NCI-H1694 (cell line): ENCODE results near the gene CENPE.

Experiments
- DNase-seq: peaks from one replicate; lab custom pipeline; 2025; lab: John Stamatoyannopoulos, UW

CENPE gene

DNA sequence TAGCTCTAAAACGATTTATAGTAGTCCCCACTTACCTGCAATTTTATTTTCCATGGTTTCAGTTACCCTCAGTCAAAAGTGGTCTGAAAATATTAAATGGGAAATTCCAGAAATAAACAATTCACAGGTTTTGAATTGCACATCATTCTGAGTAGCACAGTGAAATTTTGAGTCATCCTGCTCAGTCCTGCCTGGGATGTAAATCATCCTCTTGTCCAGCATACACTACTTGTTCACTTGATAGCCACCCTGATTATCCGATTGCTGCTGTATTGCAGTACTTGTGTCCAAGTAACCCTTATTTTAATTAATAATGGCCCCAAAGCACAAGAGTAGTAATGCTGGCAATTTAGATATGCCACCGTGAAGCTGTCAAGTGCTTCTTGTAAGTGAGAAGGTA, 75.0 kb downstream of the CENPE start:
- no peak for DNase-seq

DNA sequence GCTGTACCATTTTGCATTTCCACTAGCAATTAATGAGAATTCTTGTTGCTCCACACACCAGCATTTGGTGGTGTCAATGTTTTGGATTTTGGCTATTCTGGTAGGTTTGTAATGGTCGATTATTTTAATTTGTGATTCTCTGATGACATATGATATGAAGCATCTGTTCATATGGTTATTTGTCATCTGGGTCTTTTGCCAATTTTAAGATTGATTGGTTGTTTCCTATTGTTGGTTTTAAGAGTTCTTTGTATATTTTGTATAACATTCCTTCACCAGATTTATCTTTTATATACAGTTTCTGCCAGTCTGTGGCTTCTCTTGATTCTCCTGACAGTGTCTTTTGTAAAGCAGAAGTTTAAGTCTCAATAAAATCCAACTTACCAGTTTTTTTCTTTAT, 80.0 kb downstream of the CENPE start:
- DNase-seq, result no peak

DNA sequence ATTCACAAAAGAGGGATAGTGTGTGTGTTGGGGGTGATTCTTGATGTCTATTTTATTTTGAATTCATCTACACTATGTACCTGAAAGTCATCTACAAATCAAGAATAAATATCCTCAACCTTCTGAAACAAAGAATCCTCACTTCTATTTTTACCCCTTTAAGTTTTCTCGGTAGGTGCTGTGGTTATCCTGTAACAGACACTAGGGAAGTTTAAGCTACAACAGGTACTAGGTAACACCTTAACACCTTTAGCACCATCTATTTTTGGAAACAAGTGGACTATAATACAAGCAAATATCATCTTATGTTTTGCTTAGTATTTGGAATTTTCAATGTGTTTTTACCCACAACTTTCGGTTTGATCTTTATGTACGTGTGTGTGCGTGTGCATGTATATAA, 86.5 kb downstream of the CENPE start:
- no peak for DNase-seq

DNA sequence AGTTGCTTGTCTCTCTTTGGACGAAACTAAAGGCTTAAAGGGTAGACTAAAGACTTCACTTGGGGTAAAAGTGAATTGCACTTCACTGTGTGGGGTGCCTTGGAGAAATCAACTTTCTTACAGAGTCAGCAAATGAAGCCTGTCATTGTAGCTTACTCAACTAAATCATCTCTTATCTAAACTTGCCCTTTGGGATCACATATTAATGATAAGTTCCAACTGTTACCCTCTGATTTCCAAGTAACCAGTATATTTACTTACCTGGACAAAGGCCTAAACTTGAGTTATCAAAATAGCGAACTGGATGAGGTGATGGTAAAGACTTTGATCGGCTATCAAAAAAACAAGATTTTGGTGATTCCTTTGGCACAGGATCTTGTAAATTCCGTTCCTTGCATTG, 89.6 kb downstream of the CENPE start:
- no peak for DNase-seq

DNA sequence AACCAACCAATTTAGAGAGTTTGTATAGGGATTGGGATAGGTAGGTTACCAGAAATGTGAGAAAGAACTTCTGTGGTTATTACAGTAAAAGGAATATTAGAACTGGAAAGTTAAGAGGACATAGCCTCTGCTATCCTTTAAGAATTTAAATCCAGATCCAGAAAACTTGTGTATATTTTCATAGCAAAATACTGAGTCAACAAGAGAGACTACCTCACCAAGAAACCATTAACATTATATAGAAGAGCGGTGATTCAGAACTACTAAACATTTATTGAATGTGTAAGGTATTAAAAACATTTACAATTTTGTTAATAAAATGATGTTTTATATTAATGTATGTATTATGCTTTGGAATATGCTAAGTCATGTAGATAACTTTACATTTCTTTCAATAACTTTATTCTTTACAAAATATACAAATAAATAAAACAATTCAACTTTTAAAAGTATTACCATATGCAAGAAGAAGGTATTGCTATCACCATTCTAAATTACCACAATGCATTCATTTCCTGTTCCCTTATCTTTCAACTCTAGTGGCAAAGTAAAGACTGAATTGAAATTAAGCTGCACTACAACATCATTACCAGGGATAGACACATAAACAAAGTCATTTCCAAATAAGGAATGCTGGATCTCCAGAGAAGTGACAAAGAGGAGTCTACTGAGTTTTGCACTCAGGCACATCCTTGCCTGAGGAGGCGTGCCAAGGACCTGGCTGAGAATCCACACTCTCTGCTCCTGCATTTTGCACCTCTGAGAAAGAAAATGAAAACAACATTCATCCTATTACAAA, 92.4 kb downstream of the CENPE start:
- no peak for DNase-seq

DNA sequence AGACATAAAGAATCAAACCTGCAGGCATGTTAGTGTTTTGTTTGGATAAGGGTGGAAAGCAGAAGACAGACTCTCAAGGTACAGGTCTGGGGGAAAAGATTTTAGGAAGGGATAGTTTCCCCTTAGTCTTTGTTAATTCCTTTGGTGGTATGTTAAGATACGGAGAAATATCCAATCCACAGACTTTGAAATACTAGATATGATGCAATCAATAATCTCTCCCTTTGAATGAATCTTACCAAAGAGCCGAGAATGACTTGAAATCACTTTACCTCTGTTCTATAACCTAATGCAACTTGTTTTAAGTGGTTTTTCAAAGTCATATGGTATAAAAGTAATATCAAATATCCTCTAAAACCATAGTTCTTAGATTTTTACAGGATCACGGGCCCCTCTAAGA, 93.3 kb downstream of the CENPE start:
- no peak for DNase-seq

DNA sequence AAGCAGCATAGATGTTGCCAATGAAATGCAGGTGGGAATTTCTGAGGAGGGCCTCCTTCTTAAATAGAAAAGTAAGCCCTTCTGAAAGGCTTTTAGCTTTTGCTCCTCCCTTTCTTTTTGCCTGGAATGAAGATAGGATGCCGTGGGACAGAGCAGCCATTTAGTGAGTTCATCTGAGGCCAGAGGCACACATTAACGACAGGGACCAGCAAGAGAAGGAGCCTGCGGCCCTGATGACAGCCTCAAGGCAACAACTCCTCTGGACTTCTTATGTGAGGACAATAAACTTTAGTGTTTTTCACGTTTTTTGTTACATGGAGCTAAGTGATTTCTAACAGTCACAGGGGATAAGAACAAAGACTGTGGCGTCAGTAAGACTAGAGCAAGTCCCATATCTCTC, 97.5 kb downstream of the CENPE start:
- no peak for DNase-seq

DNA sequence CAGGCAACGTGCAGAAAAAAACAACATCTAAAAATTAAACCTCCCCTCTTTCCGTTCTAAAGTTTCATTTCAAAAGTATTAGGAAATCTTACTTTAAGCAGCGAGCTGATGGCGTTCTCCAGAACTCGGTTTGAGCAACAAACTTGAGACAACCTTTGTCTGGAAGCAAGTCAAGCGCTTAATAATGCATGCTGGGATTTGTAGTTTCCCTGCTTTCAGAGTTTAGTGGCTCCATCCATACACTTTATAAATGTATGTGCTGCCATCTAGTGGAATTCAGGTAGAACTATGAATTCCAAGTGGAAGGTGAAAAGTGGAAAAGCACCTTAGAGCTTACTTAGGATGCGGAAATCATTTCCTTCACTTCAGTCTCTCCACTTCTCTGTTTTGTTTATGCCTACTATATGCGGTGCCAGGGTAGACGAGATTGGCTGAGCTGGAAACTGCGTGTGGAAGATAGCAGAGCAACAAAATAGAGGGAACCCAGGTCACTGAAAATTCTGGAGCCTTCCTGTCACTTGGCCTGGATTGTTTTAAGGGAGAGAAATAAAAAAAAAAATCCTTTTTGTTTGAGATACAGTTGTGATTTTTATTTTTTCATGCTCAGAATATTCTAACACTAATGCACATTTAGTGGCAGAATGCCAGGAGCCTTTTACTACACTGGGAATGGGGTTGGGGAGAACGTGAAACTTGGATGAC, 98.3 kb downstream of the CENPE start, which contains the start of gene BDH2:
Gene BDH2, minus strand, starts transcription at position 144 of the 702 bp plus-strand sequence. CDS start 3,580 bp downstream, outside the sequence.
- DNase-seq, result peak; percentile 86

DNA sequence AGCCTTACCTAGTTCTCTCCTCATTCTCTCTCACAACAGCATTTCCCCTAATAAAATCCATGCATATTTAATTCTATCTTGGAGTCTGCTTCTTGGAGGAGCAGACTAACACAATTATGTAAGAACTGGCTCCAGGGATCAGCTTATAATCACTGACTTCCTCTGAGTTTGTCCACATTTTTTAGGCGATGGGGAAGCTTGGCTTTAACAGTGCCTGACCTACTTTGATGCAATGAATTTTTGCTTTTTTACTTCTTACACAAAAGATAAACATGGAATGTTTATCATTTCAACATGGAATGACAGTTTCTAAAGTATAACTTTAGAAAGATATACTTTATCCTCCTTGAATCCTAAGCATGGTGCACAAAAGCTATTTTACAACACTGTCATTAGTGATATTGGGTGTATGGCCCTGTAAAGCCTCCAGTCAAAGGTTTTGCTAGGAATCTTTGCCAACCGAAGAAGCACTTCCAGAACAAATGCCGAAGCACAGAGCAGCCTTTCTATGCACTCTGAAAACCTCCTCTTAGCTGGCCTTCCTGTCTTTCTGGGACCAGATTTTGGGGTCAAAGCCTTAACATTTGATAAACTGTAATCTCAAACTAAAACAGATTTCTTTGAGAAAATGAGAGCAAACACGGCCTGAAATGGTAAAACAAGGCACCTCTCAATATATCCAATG, 99.2 kb downstream of the CENPE start:
- no peak for DNase-seq

DNA sequence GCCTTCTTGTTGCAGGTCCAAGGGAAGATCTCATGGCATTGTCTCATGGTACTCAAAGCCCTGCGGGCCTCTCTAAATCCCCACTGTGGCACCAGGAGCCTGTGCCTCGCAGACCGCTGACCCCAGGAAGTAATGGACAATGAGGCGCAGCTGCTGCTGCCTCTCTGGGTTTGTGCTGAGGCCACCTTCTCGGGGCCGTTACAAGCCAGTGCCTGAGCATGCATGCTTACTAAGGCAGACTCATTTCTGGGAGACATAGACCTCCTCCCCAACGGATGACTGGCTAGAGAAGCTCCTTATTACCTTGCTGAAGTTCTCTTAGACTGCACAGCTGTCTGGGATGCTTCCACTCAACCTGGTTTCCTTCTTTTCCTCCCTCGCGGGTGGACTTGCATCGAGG, 99.8 kb downstream of the CENPE start:
- DNase-seq, result no peak

DNA sequence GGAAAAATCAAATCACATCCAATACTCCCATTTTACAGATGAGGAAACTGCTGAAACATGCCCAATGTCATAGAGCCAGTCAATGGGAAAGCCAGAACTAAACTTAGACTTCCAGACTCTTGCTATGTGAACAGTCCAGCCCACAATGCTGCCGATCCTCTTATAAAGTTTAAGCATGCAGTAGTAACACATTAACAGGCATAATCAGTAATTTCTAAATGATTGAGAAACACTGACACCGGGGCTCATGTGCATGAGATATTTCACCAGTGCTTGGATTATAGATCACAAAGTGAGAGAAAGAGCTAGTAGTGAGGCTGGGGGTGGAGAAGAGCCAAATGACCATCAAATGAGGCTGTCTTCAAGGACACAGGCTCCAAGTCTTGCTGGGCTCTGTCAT, 101.0 kb downstream of the CENPE start:
- no peak for DNase-seq

DNA sequence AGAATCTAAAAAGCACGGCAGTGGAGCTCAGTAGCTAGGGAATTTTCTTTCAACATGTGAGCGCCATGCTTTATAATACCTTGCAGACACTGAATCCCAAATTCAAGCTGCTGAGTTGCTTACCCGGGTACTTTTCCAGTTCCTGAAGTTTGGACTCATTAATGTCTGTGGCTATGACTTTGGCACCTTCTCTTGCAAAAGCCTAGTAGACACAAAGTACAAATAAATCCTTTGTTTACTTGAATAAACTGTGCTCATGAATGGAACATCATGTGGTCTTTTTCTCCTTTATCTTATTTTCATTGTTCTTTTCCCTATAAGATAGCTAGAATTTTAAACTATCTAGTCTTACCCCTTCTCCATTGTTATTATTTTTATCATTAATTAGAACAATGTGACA, 103.1 kb downstream of the CENPE start:
- DNase-seq, result no peak

DNA sequence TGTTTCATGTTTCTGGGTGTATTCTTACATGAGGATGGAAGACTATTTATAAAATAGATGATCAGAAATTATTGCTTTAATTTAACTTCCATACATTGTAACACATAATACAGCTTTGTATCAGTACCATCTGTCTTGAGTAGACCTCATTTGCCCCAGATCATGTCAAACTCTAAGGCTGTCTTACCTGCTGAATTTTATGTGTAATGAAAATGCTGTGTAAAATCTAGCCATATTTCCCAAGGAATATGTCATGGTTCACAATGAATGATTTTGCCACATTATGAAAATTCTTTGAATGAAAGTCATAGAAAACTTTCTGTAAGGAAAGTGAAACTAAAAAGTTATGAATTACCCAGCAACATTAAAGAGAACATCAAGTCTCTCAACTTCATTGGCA, 105.9 kb downstream of the CENPE start:
- no peak for DNase-seq

DNA sequence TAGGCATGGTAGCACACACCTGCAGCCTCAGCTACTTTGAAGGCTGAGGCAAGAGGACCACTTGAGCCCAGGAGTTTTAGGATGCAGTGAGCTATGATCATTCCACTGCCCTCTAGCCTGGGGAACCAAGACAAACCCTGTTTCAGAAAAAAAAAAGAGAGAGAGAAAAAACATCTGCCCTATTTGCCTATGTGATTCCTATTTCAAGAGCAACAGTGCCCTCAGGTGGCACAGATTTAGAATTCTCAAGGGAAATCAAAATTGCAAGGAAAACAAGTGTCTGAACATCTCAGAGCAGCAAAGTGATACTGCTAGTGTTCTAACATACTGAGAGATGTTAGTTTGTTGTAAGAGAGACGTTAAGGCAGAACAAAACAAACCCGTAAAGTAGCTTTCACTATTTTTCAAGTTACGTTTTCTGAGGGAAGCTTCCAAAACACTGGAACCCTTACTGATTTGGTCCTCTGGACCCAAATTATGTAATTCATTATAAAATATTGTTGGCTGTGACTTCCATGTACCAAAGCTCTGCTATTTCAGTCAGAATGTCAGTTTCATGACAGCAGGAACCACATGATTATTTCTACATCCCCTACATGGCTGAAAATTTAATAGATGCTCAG, 106.4 kb downstream of the CENPE start:
- peak; percentile 55 for DNase-seq

DNA sequence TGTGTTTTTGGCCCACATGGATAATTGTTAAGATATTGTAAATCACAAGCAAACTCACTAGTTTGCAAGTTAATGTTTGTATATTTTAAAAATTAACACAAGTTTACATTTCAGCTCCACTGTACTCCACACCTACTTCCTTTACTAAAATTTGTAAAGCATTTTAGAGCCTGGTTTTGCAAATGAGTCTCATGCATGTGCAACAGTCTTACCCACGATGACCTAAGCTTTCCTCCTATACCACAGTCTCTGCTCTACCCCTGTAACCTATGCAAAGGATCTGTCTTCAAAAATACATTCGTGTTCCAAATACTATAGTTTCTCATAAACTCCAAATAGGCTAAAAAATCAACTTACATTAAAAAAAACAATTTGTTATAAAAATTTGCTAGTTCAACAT, 108.7 kb downstream of the CENPE start:
- DNase-seq, result no peak

DNA sequence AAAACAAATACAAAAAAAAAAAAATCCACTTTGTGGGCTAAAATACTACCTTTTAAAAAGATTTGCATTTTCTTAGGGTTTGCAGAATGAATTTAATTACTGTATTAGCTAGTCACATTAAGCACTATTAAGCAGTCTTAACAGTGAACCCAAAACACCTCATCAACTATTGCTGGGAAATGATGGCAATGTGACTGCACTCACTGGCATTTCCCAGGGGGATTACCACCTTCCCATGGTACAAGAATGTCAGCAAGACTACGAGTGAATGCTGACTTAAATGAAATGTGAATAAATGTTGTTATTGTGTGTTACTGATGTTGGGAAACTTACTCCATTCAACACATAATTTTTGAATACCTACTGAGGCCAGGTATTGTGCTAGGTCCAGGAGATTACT, 111.6 kb downstream of the CENPE start:
- no peak for DNase-seq

DNA sequence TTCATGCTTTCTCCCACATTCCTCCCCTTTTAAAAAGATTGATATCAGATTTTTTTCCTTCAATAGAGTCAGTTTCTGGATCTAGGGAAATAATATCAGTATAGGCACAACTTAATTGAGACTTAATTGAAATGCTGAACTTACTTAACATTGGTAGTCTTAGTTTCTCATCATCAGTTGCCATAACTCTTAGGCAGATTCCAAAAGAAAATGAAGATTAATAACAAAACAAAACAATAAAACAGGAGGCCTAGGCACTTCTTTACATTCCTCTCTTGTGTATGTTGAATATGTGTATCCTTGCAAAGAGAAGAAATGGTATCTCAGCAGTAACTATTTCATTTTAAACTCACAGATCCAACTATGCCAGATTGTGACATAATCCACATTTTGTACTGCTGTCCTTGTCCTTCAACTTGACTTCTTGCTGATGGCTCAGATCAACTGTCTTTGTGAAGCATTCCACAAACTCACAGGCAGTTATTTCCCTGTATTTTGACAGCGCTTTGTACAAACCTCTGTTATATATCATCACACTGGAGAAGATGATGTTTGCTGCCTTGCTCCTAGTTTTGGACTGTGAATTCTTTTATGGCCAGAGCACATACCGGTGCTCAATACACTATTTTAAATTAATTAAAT, 112.5 kb downstream of the CENPE start:
- no peak for DNase-seq

DNA sequence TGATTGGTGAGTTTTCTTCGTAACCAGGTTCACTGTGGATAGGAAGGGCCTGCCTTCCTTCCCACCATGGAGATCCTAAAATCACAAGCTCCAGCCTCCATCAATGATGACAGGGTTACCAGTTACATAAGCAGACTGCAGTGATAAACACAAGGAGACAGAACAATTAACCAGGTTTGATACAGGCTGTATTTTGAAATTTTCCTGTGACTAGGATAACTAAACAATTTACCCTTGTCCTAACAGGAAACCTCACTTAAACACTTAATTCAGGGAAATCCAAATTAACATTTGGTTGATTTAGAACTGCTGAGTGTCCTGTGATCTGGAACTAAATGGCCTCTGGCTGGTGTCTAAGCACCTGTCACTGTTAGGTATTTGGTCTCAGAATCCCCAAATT, 118.5 kb downstream of the CENPE start:
- DNase-seq, result no peak

DNA sequence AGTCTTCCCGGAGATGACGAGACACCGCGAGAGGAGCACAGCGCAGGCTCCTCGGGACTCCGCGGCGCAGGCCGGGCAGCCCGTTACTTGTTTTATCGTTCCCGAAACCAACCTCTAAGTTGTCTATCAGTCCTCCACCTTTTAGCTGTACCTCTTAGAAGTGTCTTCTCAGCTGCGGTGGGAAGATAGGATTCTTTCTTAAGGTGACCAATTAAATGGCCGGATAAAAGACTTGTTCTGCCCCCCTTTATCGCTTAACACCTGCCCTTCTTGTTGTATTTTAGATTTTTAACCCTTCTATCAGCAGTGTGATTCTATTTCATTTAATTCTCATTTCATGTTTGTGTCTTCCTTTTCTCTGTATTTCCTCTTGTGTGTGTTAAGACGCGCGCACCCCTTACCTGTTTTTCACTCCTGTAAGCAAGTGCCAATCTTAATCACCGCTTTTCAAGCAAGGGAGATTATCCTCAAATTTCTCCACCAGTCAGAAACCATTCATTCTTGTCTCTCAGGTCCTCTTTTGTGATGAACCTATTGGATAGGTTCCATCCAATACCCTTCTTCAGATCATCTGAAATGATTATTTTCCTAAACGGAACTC, 121.3 kb downstream of the CENPE start, which contains the start of gene SLC9B2:
Gene SLC9B2, minus strand, starts transcription at position 15 of the 601 bp plus-strand sequence. CDS start 9,211 bp downstream, outside the sequence.
- no peak for DNase-seq

DNA sequence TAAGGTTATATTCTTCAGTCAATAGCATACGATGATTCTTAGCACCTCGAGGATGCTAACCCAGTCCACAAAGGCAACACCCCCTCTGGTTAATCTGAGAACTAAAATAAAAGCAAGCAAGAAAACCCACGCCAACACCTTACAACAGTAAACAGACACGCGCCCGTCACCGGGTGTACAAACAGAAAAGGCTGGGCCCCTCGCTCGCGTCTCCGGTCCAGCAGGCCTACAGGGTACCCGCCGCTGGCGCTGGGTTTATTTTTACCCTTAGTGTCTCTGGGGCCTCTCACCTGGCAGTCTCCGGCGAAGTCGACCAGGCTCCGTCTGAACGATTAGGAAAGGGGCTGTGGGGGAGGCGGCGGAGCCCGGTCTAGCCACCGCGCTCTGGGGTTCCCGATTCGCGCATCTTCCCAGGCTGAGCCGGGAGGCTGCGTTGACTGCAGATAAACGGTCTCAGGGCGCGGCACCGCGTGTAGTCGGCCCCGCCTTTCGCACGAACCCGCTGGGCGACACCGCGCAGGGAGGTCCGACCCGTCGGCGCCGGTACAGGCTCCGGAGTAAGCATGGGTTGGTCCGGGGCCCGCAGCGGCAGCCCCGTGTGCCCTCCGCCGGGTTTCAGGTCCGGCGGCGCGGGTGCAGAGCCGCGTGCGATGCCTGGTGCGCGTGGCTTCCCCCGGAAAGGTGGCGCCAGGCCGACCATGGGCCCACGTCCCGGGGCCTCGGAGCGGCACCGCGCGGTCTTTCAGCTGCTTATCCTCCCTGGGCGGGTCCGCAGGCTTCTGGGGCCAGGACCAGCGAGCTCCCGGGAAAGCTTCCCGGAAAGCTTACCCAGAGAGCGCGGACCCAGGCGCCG, 122.0 kb downstream of the CENPE start:
- no peak for DNase-seq
